GM12878 (cell line): Measurements from ENCODE around the gene NCAN. TPM values are rescaled to one million over a fixed set of nuclear protein-coding genes. Genes with fewer than 3 reads are reported as not detected.

ENCODE experiments used
- BCLAF1 ChIP-seq: fragments of 450-650 bp; IDR thresholded peaks from 2 replicates; pipeline ENCODE4 v1.6.1; 2017; ENCODE audit warnings: antibody characterized with exemption, mild to moderate bottlenecking, moderate library complexity
- CREM ChIP-seq: IDR thresholded peaks from 2 replicates; pipeline ENCODE4 v1.6.1; 2014; ENCODE audit warnings: antibody characterized with exemption, low read depth
- CTCF ChIP-seq, 3 experiments: IDR thresholded peaks in 2 of 3; conservative IDR thresholded peaks in 1 of 3; 2 replicates each; pipeline ENCODE4 v1.5.1; 2011; ENCODE audit warnings: low read depth in 3 of 3, low read length in 3 of 3, mild to moderate bottlenecking in 3 of 3, control low read depth in 2 of 3, moderate library complexity in 2 of 3, inconsistent platforms in 1 of 3, mixed read lengths in 1 of 3; ENCODE audit not compliant: control insufficient read depth in 2 of 3, insufficient read depth in 1 of 3; ENCODE audit errors: extremely low read depth in 1 of 3
- HDAC2 ChIP-seq: fragments of 200-600 bp; sonication (generic); IDR thresholded peaks from 2 replicates; pipeline ENCODE4 v1.6.1; 2017
- KAT2A ChIP-seq: conservative IDR thresholded peaks from 2 replicates; pipeline ENCODE4 v1.6.1; 2011; ENCODE audit warnings: low read depth, low read length; ENCODE audit not compliant: control insufficient read depth
- KDM1A ChIP-seq: fragments of 200-600 bp; sonication (generic); IDR thresholded peaks from 2 replicates; pipeline ENCODE4 v1.6.1; 2016; ENCODE audit warnings: borderline replicate concordance
- KLF5 ChIP-seq: fragments of 450-650 bp; IDR thresholded peaks from 2 replicates; pipeline ENCODE4 v1.6.1; 2014; ENCODE audit warnings: mild to moderate bottlenecking; ENCODE audit not compliant: partially characterized antibody
- LARP7 ChIP-seq: fragments of 450-650 bp; IDR thresholded peaks from 2 replicates; pipeline ENCODE4 v1.6.1; 2017; ENCODE audit warnings: mild to moderate bottlenecking
- MXI1 ChIP-seq: fragments of 150-350 bp; IDR thresholded peaks from 2 replicates; pipeline ENCODE4 v1.6.1; 2011; ENCODE audit warnings: low read depth, mild to moderate bottlenecking, inconsistent platforms, low read length, improper control_type of control experiment
- NFYB ChIP-seq: IDR thresholded peaks from 2 replicates; pipeline ENCODE4 v1.6.1; 2011; ENCODE audit warnings: low read depth, mild to moderate bottlenecking, low read length, improper control_type of control experiment, moderate library complexity; ENCODE audit not compliant: insufficient read depth
- NR2F1 ChIP-seq: fragments of 450-650 bp; conservative IDR thresholded peaks from 2 replicates; pipeline ENCODE4 v1.6.1; 2017; ENCODE audit warnings: mild to moderate bottlenecking
- SKIL ChIP-seq: fragments of 450-650 bp; IDR thresholded peaks from 2 replicates; pipeline ENCODE4 v1.6.1; 2017; ENCODE audit warnings: mild to moderate bottlenecking, low read depth, inconsistent platforms; ENCODE audit not compliant: poor library complexity, severe bottlenecking
- SP1 ChIP-seq: IDR thresholded peaks from one replicate; pipeline ENCODE4 v1.6.1; 2011; ENCODE audit warnings: low read depth, low read length
- SREBF2 ChIP-seq: IDR thresholded peaks from 2 replicates; pipeline ENCODE4 v1.6.1; 2012; ENCODE audit warnings: mild to moderate bottlenecking, low read length
- SUPT20H ChIP-seq: IDR thresholded peaks from 2 replicates; pipeline ENCODE4 v1.6.1; 2011; ENCODE audit warnings: low read depth, mild to moderate bottlenecking, low read length, moderate library complexity, borderline replicate concordance; ENCODE audit not compliant: control insufficient read depth
- TAF1 ChIP-seq: IDR thresholded peaks from 2 replicates; pipeline ENCODE4 v1.6.1; 2011; ENCODE audit warnings: mild to moderate bottlenecking, low read depth, low read length, borderline replicate concordance
- TCF12 ChIP-seq: IDR thresholded peaks from 2 replicates; pipeline ENCODE4 v1.6.1; 2011; ENCODE audit warnings: low read depth, mild to moderate bottlenecking, low read length
- ZBED1 ChIP-seq: IDR thresholded peaks from 2 replicates; pipeline ENCODE4 v1.6.1; 2016; ENCODE audit warnings: borderline replicate concordance
- ZSCAN29 ChIP-seq: fragments of 450-650 bp; IDR thresholded peaks from 2 replicates; pipeline ENCODE4 v1.6.1; 2017; ENCODE audit warnings: mild to moderate bottlenecking, moderate library complexity
- polyA plus RNA-seq, 11 experiments: library from polyadenylated mRNA; depleted of rRNA in 4 of 11; unstranded in 6 of 11; stranded (reverse) in 5 of 11; fragments of >200 nt; fragmentation: Nextera tagmentation in 4 of 11; fragmentation: Illumina TruSeq in 1 of 11; extraction: Ambion mirVana in 4 of 11; extraction: Trizol in 1 of 11; gene quantifications; 1 replicate in 1 of 11; 2 replicates in 10 of 11; pipeline versions ENCODE4 v1.2.1 to v1.2.3, GENCODE V29; 2011 to 2016; ENCODE audit warnings: inconsistent platforms in 2 of 11, missing spikeins in 2 of 11, low read depth in 1 of 11
- total RNA-seq, 4 experiments: library from RNA; depleted of rRNA in 3 of 4; stranded (reverse); fragments of >200 nt in 3 of 4; fragmentation: Illumina TruSeq in 1 of 4; extraction: Trizol in 1 of 4; gene quantifications; 2 replicates each; pipeline versions ENCODE4 v1.2.1 to v1.2.3, GENCODE V29; 2013 to 2021
- TF ChIP-seq, protein P1 (sequence below): IDR thresholded peaks from 2 replicates; pipeline ENCODE4 v1.6.1; 2012; ENCODE audit warnings: low read depth, low read length, improper control_type of control experiment
- TF ChIP-seq, protein P2 (sequence below): IDR thresholded peaks from 2 replicates; pipeline ENCODE4 v1.6.1; 2011; ENCODE audit warnings: mild to moderate bottlenecking, low read depth, low read length, moderate library complexity; ENCODE audit not compliant: insufficient replicate concordance

Gene NCAN
- total and polyA plus RNA-seq, 10 of the 15 experiments (the other 5 are each of a cell fraction or from before 2014, with no cell fraction given), result 0.02 to 0.34 (median 0.12) TPM; not detected in 1

- no peak for TF ChIP-seq MXI1
- 0 out of 2 replicates have a peak, but pooled peaks have one; percentile 8 for TF ChIP-seq CREM
- TF ChIP-seq ZSCAN29, result no peak
- TF ChIP-seq ZBED1, result no peak
- no peak for TF ChIP-seq SP1
- peak; percentile 59 to 82 (median 67) for TF ChIP-seq CTCF (IDR thresholded peaks at IDR 0.05 in 2 of 3, conservative IDR thresholded peaks at IDR 0.05 in 1 of 3; ENCODE audit: control insufficient read depth in 2 of 3, extremely low read depth in 1 of 3, insufficient read depth in 1 of 3, low read depth in 3 of 3, low read length in 3 of 3)
- TF ChIP-seq NR2F1, result 0 out of 2 replicates have a peak, but pooled peaks have one; percentile 19
- TF ChIP-seq TCF12, result 0 out of 2 replicates have a peak, but pooled peaks have one; percentile 19
- TF ChIP-seq NFYB, result no peak
- no peak for TF ChIP-seq BCLAF1
- 0 out of 2 replicates have a peak, but pooled peaks have one; percentile 68 for TF ChIP-seq LARP7
- no peak for TF ChIP-seq HDAC2
- no peak for TF ChIP-seq SUPT20H
- no peak for TF ChIP-seq KLF5
- no peak for TF ChIP-seq SREBF2
- TF ChIP-seq, protein P1, sequence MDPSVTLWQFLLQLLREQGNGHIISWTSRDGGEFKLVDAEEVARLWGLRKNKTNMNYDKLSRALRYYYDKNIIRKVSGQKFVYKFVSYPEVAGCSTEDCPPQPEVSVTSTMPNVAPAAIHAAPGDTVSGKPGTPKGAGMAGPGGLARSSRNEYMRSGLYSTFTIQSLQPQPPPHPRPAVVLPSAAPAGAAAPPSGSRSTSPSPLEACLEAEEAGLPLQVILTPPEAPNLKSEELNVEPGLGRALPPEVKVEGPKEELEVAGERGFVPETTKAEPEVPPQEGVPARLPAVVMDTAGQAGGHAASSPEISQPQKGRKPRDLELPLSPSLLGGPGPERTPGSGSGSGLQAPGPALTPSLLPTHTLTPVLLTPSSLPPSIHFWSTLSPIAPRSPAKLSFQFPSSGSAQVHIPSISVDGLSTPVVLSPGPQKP, result 0 out of 2 replicates have a peak, but pooled peaks have one; percentile 10
- no peak for TF ChIP-seq SKIL
- TF ChIP-seq KDM1A, result no peak
- TF ChIP-seq, protein P2, sequence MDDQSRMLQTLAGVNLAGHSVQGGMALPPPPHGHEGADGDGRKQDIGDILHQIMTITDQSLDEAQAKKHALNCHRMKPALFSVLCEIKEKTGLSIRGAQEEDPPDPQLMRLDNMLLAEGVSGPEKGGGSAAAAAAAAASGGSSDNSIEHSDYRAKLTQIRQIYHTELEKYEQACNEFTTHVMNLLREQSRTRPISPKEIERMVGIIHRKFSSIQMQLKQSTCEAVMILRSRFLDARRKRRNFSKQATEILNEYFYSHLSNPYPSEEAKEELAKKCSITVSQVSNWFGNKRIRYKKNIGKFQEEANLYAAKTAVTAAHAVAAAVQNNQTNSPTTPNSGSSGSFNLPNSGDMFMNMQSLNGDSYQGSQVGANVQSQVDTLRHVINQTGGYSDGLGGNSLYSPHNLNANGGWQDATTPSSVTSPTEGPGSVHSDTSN, result no peak
- no peak for TF ChIP-seq TAF1
- TF ChIP-seq KAT2A, result no peak
Observed at GRCh38 chr19:19224852-19225494, 13.2 kb downstream of the NCAN start (continued).
